Psoas muscle (tissue), 8 donors: ENCODE measurements around the gene F10. TPM values are rescaled to one million over a fixed set of nuclear protein-coding genes. Genes with fewer than 3 reads are reported as not detected.

Source experiments
- ATAC-seq, 4 donors: fragments of 200-7000 bp; cut with Tn5 transposase; one replicate each; pipeline ENCODE4 v1.9.1; 2020; ENCODE audit warnings: moderate library complexity in 3 of 4, mild to moderate bottlenecking in 2 of 4
- DNase-seq, 2 donors: peaks; one replicate each; pipeline ENCODE4 v3.0.0-alpha.2; 2020
- H3K27ac ChIP-seq: fragments of 200-600 bp; one replicate; pipeline ENCODE4 v1.8.0; 2022
- H3K27me3 ChIP-seq, 3 donors: fragments of 200-600 bp in 1 of 3; one replicate each; pipeline versions ENCODE4 v1.6.1 to v1.8.0; 2013 to 2022; ENCODE audit warnings: low read length in 2 of 3, mild to moderate bottlenecking in 2 of 3, moderate library complexity in 1 of 3; ENCODE audit not compliant: insufficient read depth in 3 of 3
- H3K36me3 ChIP-seq, 2 donors: fragments of 200-600 bp in 1 of 2; one replicate each; pipeline versions ENCODE4 v1.6.1 to v1.8.0; 2013 to 2022; ENCODE audit warnings: low read depth in 1 of 2, mild to moderate bottlenecking in 1 of 2, moderate library complexity in 1 of 2; ENCODE audit not compliant: insufficient read depth in 1 of 2
- H3K4me1 ChIP-seq: fragments of 200-600 bp; one replicate; pipeline ENCODE4 v1.8.0; 2022
- H3K4me3 ChIP-seq: fragments of 200-600 bp; one replicate; pipeline ENCODE4 v1.8.0; 2022; ENCODE audit warnings: mild to moderate bottlenecking
- H3K9me3 ChIP-seq: fragments of 200-600 bp; one replicate; pipeline ENCODE4 v1.8.0; 2022
- WGBS, 3 donors: extraction: QIAGEN DNeasy Blood & Tissue Kit; methylation state at CpG; one replicate each; pipeline versions ENCODE4 v1.1.6 to v1.1.7; 2013; 5-methylcytosine and 5-hydroxymethylcytosine counted together
- intact Hi-C, 2 donors: fragments of 100-400 bp; cut with DNase I; formaldehyde crosslinking; loops; one replicate each; pipeline versions ENCODE4 v1.11.0 to v1.14.2; 2022
- polyA plus RNA-seq, 3 donors: library from polyadenylated mRNA; stranded (reverse); fragments of 200-250 nt; gene quantifications; one replicate each; pipeline ENCODE4 v1.2.3, GENCODE V29; 2013
- total RNA-seq, 4 donors: library from RNA; stranded (reverse); fragmentation: NEBNext Ultra II Directional in 2 of 4; extraction: Animal tissue kit (Norgen Biotek cat#: 25700) in 2 of 4; gene quantifications; one replicate each; pipeline versions ENCODE4 v1.2.1 to v1.2.4, GENCODE V29; 2021 to 2023
- TF ChIP-seq, protein P1 (sequence below): fragments of 200-600 bp; IDR thresholded peaks from one replicate; pipeline ENCODE4 v1.8.0; 2022; ENCODE audit warnings: antibody characterized with exemption
- donor health status: healthy with polysubstance abuse.
- donor health status: DM: no; HTN: no; CAD: no; lungs with moderate emphysema.
- donor health status: Bipolar disorder and iron deficiency.
- donor health status: healthy.
- donor health status: DM: yes; HTN: yes; CAD: no.
- donor health status: DM: no; HTN: no; CAD: no.
- donor health status: DM: no; HTN: no; CAD: no.
- donor health status: DM: yes; HTN: yes; CAD: no.

F10 gene
- total and polyA plus RNA-seq, 7 donors = 0.63 to 4.9 (median 1.5) TPM

DNA sequence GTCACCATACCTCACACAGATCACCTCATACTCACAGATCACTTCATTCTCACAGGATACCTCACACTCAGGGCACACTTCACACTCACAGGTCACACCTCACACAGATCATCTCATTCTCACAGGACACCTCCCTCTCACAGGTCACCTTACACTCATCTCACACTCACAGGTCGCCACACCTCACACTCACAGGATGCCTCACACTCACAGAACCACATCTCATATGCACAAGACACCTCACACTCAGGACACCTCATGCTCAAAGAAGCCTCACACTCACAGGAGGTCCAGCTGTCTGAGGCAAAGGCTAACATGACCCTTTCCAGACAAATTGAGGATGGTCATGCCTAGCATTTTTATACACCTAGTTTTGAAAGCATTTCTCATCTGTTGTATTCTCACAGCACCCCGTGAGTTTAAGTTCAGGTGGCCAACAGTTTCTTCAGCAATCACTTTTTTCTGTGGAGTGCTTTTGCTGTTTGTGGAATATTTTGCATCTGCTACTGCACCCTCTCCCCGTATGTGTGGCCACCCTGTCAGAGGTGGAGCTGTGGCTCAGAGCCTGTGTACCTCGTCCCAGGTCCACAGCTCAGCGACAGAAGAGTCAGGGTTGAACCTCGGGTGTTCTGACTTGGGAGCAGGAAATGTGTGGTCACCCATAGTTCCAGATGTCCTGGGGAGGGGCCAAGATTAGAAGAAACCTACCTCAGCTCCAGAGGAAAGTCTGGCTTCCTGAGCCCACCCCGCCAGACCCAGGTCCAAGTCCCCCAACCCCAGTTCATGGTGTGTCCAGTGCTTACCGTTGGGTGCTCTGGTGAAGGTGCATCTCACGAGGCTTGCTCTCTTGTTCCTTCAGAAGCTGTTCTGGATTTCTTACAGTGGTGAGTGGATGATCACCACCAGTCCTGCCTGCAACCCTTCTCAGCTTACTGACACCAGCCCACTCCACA, 9.4 kb upstream of the F10 start:
- H3K4me1 ChIP-seq = no peaks in the 10 kb centered on the region
- intact Hi-C loops = no loop called here
- H3K9me3 ChIP-seq = no peaks in the 10 kb centered on the region
- no peak for DNase-seq
- no peak for ATAC-seq
- no peak overlapping the region for H3K27ac ChIP-seq
- H3K27me3 ChIP-seq = peaks cover 0 to 62% (median 24%) of the 10 kb centered on the region in 3 donors
- H3K4me3 ChIP-seq = no peak overlapping the region
- TF ChIP-seq, protein P1, sequence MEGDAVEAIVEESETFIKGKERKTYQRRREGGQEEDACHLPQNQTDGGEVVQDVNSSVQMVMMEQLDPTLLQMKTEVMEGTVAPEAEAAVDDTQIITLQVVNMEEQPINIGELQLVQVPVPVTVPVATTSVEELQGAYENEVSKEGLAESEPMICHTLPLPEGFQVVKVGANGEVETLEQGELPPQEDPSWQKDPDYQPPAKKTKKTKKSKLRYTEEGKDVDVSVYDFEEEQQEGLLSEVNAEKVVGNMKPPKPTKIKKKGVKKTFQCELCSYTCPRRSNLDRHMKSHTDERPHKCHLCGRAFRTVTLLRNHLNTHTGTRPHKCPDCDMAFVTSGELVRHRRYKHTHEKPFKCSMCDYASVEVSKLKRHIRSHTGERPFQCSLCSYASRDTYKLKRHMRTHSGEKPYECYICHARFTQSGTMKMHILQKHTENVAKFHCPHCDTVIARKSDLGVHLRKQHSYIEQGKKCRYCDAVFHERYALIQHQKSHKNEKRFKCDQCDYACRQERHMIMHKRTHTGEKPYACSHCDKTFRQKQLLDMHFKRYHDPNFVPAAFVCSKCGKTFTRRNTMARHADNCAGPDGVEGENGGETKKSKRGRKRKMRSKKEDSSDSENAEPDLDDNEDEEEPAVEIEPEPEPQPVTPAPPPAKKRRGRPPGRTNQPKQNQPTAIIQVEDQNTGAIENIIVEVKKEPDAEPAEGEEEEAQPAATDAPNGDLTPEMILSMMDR = no peak
- WGBS, 3 donors = 74 to 76% (median 74%) methylated on average over 9 of the region's 9 CpGs
- H3K36me3 ChIP-seq = no peaks in the 10 kb centered on the region

DNA sequence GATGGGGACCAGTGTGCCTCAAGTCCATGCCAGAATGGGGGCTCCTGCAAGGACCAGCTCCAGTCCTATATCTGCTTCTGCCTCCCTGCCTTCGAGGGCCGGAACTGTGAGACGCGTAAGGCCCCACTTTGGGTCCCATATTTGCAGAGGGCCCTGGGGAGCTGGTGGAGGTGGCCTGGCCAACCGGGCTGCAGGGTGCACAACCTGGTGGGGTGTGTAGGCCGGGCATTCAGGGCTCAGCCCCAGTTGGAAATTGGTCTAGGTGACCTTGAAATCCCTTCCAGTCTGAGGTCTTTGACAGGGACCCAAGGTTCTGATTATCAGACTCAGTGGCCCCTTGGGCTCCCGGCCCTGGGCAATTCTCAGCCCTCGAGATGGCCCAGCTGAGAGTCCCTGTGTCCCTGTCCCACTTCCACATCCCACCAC, 8.7 kb upstream of the F10 start:
- no peak for DNase-seq
- H3K4me3 ChIP-seq = no peak overlapping the region

DNA sequence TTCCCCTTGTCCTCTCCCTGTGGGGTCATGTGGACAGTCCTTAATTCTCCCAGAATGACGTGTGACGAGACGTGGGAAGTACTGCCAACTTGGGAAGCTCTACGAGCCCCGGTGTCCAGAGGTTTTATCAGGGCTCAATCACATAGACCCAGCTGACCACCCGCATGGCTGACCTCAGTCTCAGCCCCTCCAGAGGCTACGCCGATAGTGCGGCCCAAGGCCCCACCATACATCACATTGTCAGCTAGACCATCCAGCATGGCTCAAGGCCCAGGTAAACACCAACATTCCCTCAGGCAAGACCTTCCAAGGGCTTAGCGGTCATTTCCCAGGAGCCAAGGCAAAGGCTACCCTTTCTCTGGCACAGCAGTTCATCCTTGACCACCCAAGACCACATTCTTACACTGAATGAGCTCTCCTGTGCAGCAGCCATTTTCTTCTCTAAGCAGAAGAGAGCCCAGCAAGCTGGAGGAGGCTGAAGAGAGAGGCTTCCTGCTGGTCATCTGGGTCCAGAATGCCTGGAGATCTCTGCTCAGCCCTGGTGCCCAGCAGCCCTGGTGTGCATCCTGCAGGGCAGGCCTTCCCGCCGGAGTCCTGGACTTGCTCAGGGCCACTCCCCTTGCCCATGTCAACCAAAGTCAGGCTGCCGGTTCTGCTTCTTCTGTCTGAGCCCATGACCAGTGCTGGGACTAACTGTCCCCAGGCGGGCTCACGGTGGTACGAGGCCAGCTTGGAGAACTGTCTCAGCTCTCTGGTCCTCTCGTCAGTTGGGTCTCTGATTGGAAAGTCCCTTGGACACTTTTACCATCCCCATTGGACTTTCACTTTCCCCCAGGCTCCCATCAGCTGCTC, 7.9 kb upstream of the F10 start:
- no peaks in the 10 kb centered on the region for H3K36me3 ChIP-seq
- DNase-seq (no peak), ATAC-seq (no peak)
- no peaks in the 10 kb centered on the region for H3K4me1 ChIP-seq
- TF ChIP-seq, protein P1 = no peak
- H3K27ac ChIP-seq = no peak overlapping the region
- H3K9me3 ChIP-seq = no peaks in the 10 kb centered on the region
- peaks cover 0 to 58% (median 20%) of the 10 kb centered on the region in 3 donors for H3K27me3 ChIP-seq
- H3K4me3 ChIP-seq = no peak overlapping the region
- WGBS, 3 donors = 69 to 83% (median 77%) methylated on average over 17 of the region's 17 CpGs
- intact Hi-C loops = no loop called here

More for the DNA sequence above, 8.7 kb upstream of the F10 start:
- Histone ChIP-seq H3K4me1 (no peaks in the 10 kb centered on the region), H3K27ac (no peak overlapping the region), H3K36me3 (no peaks in the 10 kb centered on the region), H3K9me3 (no peaks in the 10 kb centered on the region), H3K27me3 (peaks cover 0 to 65% (median 24%) of the 10 kb centered on the region in 3 donors)
- no peak for ATAC-seq
- intact Hi-C loops = no loop called here
- WGBS, 3 donors = 94 to 98% (median 94%) methylated on average over 8 of the region's 8 CpGs
- TF ChIP-seq, protein P1 = no peak

DNA sequence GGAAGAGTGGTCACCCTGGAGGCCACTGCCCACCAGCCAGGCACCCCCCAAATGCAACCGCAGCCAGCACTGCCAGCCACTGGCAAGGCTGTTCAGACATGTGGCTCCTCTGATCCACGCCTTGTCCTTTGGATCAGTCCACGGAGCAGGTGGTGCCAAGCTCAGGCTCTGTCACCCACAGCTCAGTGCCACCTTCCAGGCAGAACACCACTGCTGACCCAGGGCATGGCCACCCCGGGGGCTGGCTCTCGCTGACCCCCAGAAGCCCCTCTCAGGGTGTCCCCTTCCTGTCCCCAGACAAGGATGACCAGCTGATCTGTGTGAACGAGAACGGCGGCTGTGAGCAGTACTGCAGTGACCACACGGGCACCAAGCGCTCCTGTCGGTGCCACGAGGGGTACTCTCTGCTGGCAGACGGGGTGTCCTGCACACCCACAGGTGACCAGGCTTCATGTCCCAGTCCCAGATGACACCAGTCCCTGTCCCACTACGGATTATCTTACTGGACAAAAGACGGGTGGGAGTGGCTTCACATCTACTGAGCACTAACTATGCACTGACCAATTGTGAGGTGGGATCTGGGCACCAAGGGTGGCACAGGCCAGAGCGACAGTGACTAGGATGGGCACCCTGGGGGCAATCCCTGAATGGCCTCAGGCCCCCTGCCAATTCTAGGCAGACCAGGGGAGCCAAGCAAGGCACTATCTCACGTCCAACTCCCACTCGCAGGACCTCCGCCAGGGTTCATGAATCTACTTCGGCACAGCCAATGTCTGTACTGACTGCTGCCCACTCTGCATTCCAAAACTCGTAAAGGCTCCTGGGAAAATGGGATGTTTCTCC, 7.0 kb upstream of the F10 start:
- Histone ChIP-seq H3K36me3 (no peaks in the 10 kb centered on the region), H3K9me3 (no peaks in the 10 kb centered on the region), H3K4me3 (no peak overlapping the region), H3K27me3 (peaks cover 0 to 49% (median 12%) of the 10 kb centered on the region in 3 donors), H3K27ac (no peak overlapping the region), H3K4me1 (no peaks in the 10 kb centered on the region)
- ATAC-seq (no peak), DNase-seq (no peak)
- WGBS, 3 donors = 52 to 66% (median 53%) methylated on average over 21 of the region's 21 CpGs
- intact Hi-C loops = no loop called here
- TF ChIP-seq, protein P1 = no peak
